Calu3 (cell line): Measurements from ENCODE around the gene TRIM39. TPM values are rescaled to one million over a fixed set of nuclear protein-coding genes. Genes with fewer than 3 reads are reported as not detected.
"Not testable (repeated sequence)": the region's sequence is repeated elsewhere in the genome, so short reads cannot be mapped to it uniquely, and the experiment has no call there.

Experiments
- Bru-seq: library from RNA; stranded (reverse); fragments of 400-500 nt; gene quantifications from one replicate; lab custom pipeline; 2021; lab: Mats Ljungman, UMichigan
- BruChase-seq, 2 experiments: library from RNA; stranded (reverse); fragments of 400-500 nt; gene quantifications; one replicate each; lab custom pipeline; 2021; lab: Mats Ljungman, UMichigan
- BruUV-seq: library from RNA; stranded (reverse); fragments of 400-500 nt; replicated peaks from 2 replicates; lab custom pipeline; 2021; lab: Mats Ljungman, UMichigan
- CTCF ChIA-PET: fragments of 300-600 bp; sonication (Branson Sonifier 250); formaldehyde crosslinking; loops from one replicate; lab custom pipeline; 2022; ENCODE audit warnings: antibody characterized with exemption; lab: Charles Lee
- DNase-seq: peaks from one replicate; pipeline ENCODE4 v3.0.0; 2022
- H3K27ac Mint-ChIP-seq: one replicate; pipeline ENCODE4 v1.8.0; 2022; ENCODE audit warnings: mixed read lengths; ENCODE audit not compliant: unreplicated experiment
- H3K27me3 Mint-ChIP-seq: one replicate; pipeline ENCODE4 v1.8.0; 2022; ENCODE audit warnings: mixed read lengths; ENCODE audit not compliant: unreplicated experiment
- H3K36me3 Mint-ChIP-seq: one replicate; pipeline ENCODE4 v1.8.0; 2022; ENCODE audit warnings: mild to moderate bottlenecking, moderate library complexity, mixed read lengths; ENCODE audit not compliant: insufficient read depth, unreplicated experiment
- H3K4me1 Mint-ChIP-seq: one replicate; pipeline ENCODE4 v1.8.0; 2022; ENCODE audit warnings: mild to moderate bottlenecking, low read depth, mixed read lengths; ENCODE audit not compliant: unreplicated experiment
- H3K4me3 Mint-ChIP-seq: one replicate; pipeline ENCODE4 v1.8.0; 2022; ENCODE audit warnings: mild to moderate bottlenecking, low read depth, moderate library complexity, mixed read lengths; ENCODE audit not compliant: unreplicated experiment
- H3K9me3 Mint-ChIP-seq: one replicate; pipeline ENCODE4 v1.8.0; 2022; ENCODE audit warnings: low read depth, mixed read lengths; ENCODE audit not compliant: unreplicated experiment
- intact Hi-C: fragments of 100-400 bp; cut with micrococcal nuclease; formaldehyde crosslinking; loops from one replicate; pipeline ENCODE4 v1.10.0; 2022; ENCODE audit not compliant: unreplicated experiment
- long read RNA-seq: library from polyadenylated mRNA; stranded (forward); transcript quantifications from one replicate; pipeline ENCODE4 v2.0.0, GENCODE V29; 2022
- total RNA-seq: library from RNA; stranded (reverse); gene quantifications from 2 replicates; pipeline ENCODE4 v1.2.3, GENCODE V29; 2022
- TF ChIP-seq, protein P1 (sequence below): fragments of 200-600 bp; IDR thresholded peaks from one replicate; pipeline ENCODE4 v1.8.0; 2022; ENCODE audit warnings: antibody characterized with exemption; ENCODE audit not compliant: unreplicated experiment

The TRIM39 gene
- total RNA-seq = 22.0 and 22.3 TPM in 2 replicates
- percentile 82 among the genes with signal in this experiment for Bru-seq, nascent RNA
- percentile 84 among the genes with signal in this experiment for BruChase-seq, experiment 1, labeled RNA remaining after a 6-hour chase
- percentile 90 among the genes with signal in this experiment for BruChase-seq, experiment 2, labeled RNA remaining after a 2-hour chase
- long read RNA-seq, transcript TRIM39-205 (8 exons, 3,249 nt) = major isoform, 8 of 29 reads
- long read RNA-seq, partial matches to known transcripts = 6 of 29 reads
- long read RNA-seq, other reads (novel, unspliced or antisense) = 11 of 29 reads

- Mint-ChIP-seq H3K4me3 (peak within 1 kb of the TSS; percentile 100), H3K27ac (peak within 1 kb of the TSS; percentile 100), H3K36me3 (peaks cover 45% of the 10 kb centered on the region), H3K9me3 (no peaks in the 10 kb centered on the region), H3K4me1 (peaks cover 48% of the 10 kb centered on the region), H3K27me3 (no peaks in the 10 kb centered on the region)
- CTCF ChIA-PET = interaction anchor here (0.7 to 1.9 kb wide), 4 partner anchors 15 to 113 kb away, joined by 4 to 9 read pairs (median 4); partner anchors contain the start of gene TRIM26
- BruUV-seq = no TSS peak
- intact Hi-C loops = loop anchor here (5.0 to 10.0 kb wide), 2 partner anchors 92 to 114 kb away; partner anchors contain the start of gene TRIM26
- TF ChIP-seq, protein P1, sequence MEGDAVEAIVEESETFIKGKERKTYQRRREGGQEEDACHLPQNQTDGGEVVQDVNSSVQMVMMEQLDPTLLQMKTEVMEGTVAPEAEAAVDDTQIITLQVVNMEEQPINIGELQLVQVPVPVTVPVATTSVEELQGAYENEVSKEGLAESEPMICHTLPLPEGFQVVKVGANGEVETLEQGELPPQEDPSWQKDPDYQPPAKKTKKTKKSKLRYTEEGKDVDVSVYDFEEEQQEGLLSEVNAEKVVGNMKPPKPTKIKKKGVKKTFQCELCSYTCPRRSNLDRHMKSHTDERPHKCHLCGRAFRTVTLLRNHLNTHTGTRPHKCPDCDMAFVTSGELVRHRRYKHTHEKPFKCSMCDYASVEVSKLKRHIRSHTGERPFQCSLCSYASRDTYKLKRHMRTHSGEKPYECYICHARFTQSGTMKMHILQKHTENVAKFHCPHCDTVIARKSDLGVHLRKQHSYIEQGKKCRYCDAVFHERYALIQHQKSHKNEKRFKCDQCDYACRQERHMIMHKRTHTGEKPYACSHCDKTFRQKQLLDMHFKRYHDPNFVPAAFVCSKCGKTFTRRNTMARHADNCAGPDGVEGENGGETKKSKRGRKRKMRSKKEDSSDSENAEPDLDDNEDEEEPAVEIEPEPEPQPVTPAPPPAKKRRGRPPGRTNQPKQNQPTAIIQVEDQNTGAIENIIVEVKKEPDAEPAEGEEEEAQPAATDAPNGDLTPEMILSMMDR = no peak
- peak; percentile 89 for DNase-seq
Observed at GRCh38 chr6:30326526-30327231, at the start of gene TRIM39. TRIM39 (plus strand) TSS chr6:30326927; CDS start chr6:30329318, 2,391 bp downstream.

- intact Hi-C loops = not testable (repeated sequence)
Observed at GRCh38 chr6:30280988-30281387, 45.7 kb upstream of the TRIM39 start.

GRCh38 chr6:30282522-30282921 is 44.2 kb upstream of the TRIM39 start:
- Mint-ChIP-seq H3K9me3 (peaks cover 24% of the 10 kb centered on the region), H3K4me1 (no peaks in the 10 kb centered on the region), H3K4me3 (no peak overlapping the region), H3K36me3 (peaks cover 27% of the 10 kb centered on the region), H3K27me3 (no peaks in the 10 kb centered on the region), H3K27ac (peak overlapping the region; percentile 55)
- CTCF ChIA-PET = no interaction called here
- BruUV-seq = no TSS peak
- intact Hi-C loops = no loop called here
- TF ChIP-seq, protein P1 = no peak
- DNase-seq = no peak

More at GRCh38 chr6:30280988-30281387, 45.7 kb upstream of the TRIM39 start:
- H3K27me3 Mint-ChIP-seq, DNase-seq, H3K27ac Mint-ChIP-seq, H3K4me3 Mint-ChIP-seq, BruUV-seq, CTCF ChIA-PET, H3K4me1 Mint-ChIP-seq: not testable (repeated sequence)
- Mint-ChIP-seq H3K9me3 (peaks cover 21% of the 10 kb centered on the region), H3K36me3 (peaks cover 28% of the 10 kb centered on the region)

- Mint-ChIP-seq H3K9me3 (peaks cover 32% of the 10 kb centered on the region), H3K4me1 (no peaks in the 10 kb centered on the region), H3K27me3 (no peaks in the 10 kb centered on the region), H3K4me3 (no peak overlapping the region), H3K36me3 (peaks cover 30% of the 10 kb centered on the region), H3K27ac (no peak overlapping the region)
- intact Hi-C loops = no loop called here
- CTCF ChIA-PET = interaction anchor here (0.6 kb wide), 1 partner anchor 220 kb away, joined by 3 read pairs; no protein-coding TSS in a partner anchor
- TF ChIP-seq, protein P1 = no peak
- BruUV-seq = no TSS peak
- no peak for DNase-seq
Observed at GRCh38 chr6:30283761-30284160, 43.0 kb upstream of the TRIM39 start.
